Measurements from ENCODE around the gene ZNF677. TPM values are rescaled to one million over a fixed set of nuclear protein-coding genes. Genes with fewer than 3 reads are reported as not detected.

The ZNF677 gene
- total and polyA plus RNA-seq, 10 of the 15 experiments (the other 5 are each of a cell fraction or from before 2014, with no cell fraction given): 0.07 to 0.68 (median 0.16) TPM; not detected in 6

GRCh38 chr19:53196777-53197396 is 57.8 kb downstream of the ZNF677 start:
- Histone ChIP-seq H3K27me3 (replicated peaks in 1 of 2; ENCODE audit: control insufficient read depth in 2 of 2, insufficient read depth in 2 of 2, low read length in 1 of 2) (no peaks in the 10 kb centered on the region), H3K27ac (ENCODE audit: control insufficient read depth, insufficient read depth) (peak overlapping the region; percentile 39), H3K9me3 (replicated peaks; ENCODE audit: control insufficient read depth, insufficient read depth, low read length) (peaks cover 7% of the 10 kb centered on the region; the same call in 2 of the 3 replicates), H4K20me1 (ENCODE audit: control insufficient read depth, insufficient read depth) (no peaks in the 10 kb centered on the region), H3K4me3 (peak overlapping the region; percentile 71), H3K9ac (ENCODE audit: control insufficient read depth, insufficient read depth, low read length) (peak overlapping the region; percentile 60), H3K79me2 (ENCODE audit: control insufficient read depth, insufficient read depth, low read length) (no peaks in the 10 kb centered on the region), H2AFZ (ENCODE audit: control insufficient read depth, low read depth, low read length) (peak overlapping the region; percentile 54), H3K4me1 (ENCODE audit: control insufficient read depth, insufficient read depth, low read length) (no peaks in the 10 kb centered on the region), H3K36me3 (ENCODE audit: control insufficient read depth in 2 of 2, insufficient read depth in 2 of 2, low read length in 1 of 2) (no peaks in the 10 kb centered on the region), H3K4me2 (ENCODE audit: control insufficient read depth, insufficient read depth) (peak overlapping the region; percentile 12; the same call in 1 of the 2 replicates)
- CTCF ChIA-PET: no interaction called here
- DNase-seq (ENCODE audit: low read depth, low spot score) (peak; percentile 26), FAIRE-seq (no peak), ATAC-seq (peak; percentile 73)
- POLR2A ChIA-PET: no interaction called here
- RAD21 ChIA-PET (ENCODE audit: unreplicated experiment): no interaction called here
- intact Hi-C loops (cut with micrococcal nuclease; ENCODE audit: unreplicated experiment) (no loop called here), in situ Hi-C loops (cut with MboI) (loop anchor here (10.0 kb wide), 2 partner anchors 828 to 1038 kb away; no protein-coding TSS in a partner anchor)
- BruUV-seq (replicated peaks): no TSS peak
- 7% methylated on average over 15 of the region's 42 CpGs for WGBS (ENCODE audit: insufficient coverage, insufficient replicate concordance, low lambda C conversion rate, missing lambda C conversion rate)
- SMC1A ChIA-PET (ENCODE audit: uncharacterized antibody, unreplicated experiment): no interaction called here
- TF ChIP-seq E4F1 (IDR thresholded peaks at IDR 0.05; ENCODE audit: borderline replicate concordance, partially characterized antibody) (no peak), POLR2AphosphoS5 (IDR thresholded peaks at IDR 0.05; ENCODE audit: low read length) (peak; percentile 80), REST (IDR thresholded peaks at IDR 0.05; ENCODE audit: low read depth, low read length) (no peak), BMI1 (IDR thresholded peaks at IDR 0.05; ENCODE audit: borderline replicate concordance) (no peak), CBFB (IDR thresholded peaks at IDR 0.05; ENCODE audit: low read depth) (no peak), MXI1 (IDR thresholded peaks at IDR 0.05; ENCODE audit: low read depth, low read length) (no peak), CREB1 (IDR thresholded peaks at IDR 0.05; ENCODE audit: low read depth) (no peak), RCOR1 (conservative IDR thresholded peaks at IDR 0.05; ENCODE audit: low read depth, low read length) (no peak), SUPT20H (IDR thresholded peaks at IDR 0.05; ENCODE audit: borderline replicate concordance, control insufficient read depth, low read depth, low read length) (no peak), IKZF2 (IDR thresholded peaks at IDR 0.05) (no peak), TBL1XR1 (IDR thresholded peaks at IDR 0.05; ENCODE audit: low read depth, low read length) (no peak), ZSCAN29 (IDR thresholded peaks at IDR 0.05) (no peak), SPI1 (IDR thresholded peaks at IDR 0.05; ENCODE audit: borderline replicate concordance, insufficient read depth, low read depth, low read length) (no peak), ESRRA (IDR thresholded peaks at IDR 0.05; ENCODE audit: low read length) (no peak), CHD1 (IDR thresholded peaks at IDR 0.05; ENCODE audit: low read depth, low read length) (no peak), SRF (IDR thresholded peaks at IDR 0.05; ENCODE audit: low read depth in 2 of 2, low read length in 2 of 2) (no peak), JUNB (IDR thresholded peaks at IDR 0.05) (no peak), SREBF2 (IDR thresholded peaks at IDR 0.05; ENCODE audit: low read length) (no peak), TCF12 (IDR thresholded peaks at IDR 0.05; ENCODE audit: low read depth, low read length) (no peak), CBX5 (IDR thresholded peaks at IDR 0.05; ENCODE audit: low read depth) (0 out of 2 replicates have a peak, but pooled peaks have one; percentile 60), NRF1 (conservative IDR thresholded peaks at IDR 0.05; ENCODE audit: low read depth, low read length) (no peak)
